HG03175 (cell line): Measurements from ENCODE around the gene GNAI1.

Experiments
- ATAC-seq: cut with Tn5 transposase; IDR thresholded peaks from one replicate; pipeline ENCODE4 v1.9.1; 2021; ENCODE audit warnings: mild to moderate bottlenecking, moderate library complexity; ENCODE audit not compliant: unreplicated experiment

Gene GNAI1

DNA sequence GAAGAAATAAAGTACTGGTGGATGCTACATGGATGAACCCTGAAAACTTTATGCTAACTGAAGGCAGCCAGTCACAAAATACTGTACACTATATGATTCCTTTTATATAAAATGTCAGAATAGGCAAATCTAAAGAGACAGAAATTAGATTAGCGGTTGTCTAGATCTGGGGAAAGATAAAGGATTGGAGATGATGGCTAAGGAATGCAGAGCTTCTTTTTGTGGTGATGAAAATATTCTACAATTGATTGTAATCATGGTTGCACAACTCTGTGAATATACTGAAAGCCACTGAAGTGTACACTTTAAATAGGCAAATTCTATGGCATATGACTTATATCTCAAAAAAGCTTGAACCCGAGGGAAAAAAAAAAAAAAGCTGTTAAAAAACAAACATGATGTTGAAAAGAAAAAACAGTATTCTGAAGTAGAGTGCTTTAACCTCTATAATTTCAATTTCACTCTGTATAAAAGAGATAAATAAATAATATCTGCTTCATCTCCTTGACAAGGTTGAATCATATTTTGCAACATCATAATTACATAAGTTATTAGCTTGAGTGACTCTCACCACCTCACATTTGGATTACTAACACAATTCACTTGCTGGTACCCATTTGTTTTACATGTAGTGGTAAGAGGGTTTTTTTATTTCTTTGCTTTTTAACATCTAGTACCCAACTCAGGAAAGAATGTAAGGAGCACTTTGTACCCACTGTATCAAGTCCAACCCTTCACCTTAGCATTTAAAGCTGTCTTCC, 2.8 kb upstream of the GNAI1 start:
- no peak for ATAC-seq

- ATAC-seq, result no peak
Observed at GRCh38 chr7:80132594-80132993, 2.0 kb upstream of the GNAI1 start.

GRCh38 chr7:80133361-80134114, 1.1 kb upstream of the GNAI1 start:
- ATAC-seq, result no peak

GRCh38 chr7:80134115-80134535, 506 bp upstream of the GNAI1 start:
- ATAC-seq, result no peak

DNA sequence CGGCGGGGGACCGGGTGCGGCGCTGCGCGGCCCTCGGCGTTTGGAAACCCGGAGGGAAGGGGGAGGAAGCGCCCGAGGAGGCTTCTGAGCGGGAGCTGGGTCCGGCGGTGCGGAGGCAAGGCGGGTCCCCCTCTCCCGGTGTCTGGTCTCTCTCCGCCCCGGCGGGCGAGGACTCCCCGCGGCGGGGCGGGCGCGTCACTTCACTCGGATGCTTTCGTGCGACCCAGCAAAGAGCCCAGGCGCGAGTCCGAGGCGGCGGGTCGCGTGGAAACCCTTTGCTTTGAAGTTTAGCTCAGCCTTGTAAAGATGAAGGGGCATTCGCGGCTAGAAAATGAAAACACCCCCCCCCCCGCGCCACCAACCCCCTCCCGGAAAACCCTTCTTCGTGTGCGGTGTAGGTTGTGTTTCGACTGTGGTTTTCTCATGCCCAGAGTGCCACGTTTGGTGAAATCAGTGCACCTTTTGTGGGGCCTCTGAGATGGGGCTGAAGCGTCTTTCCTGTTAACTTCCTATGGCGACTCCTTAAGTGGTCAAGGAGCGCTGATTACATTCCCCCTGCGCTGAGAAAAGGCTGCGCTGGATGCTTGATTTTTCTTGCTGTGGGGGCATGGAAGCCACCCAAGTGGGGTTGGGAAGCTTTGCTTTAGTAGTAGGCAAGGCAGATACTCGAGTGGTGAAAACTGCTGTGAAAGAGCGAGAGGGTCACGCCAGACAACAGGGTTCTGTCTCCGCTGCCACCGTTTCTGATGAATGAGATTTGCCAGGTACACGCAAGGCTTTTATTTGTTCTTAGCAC, 876 bp downstream of the GNAI1 start:
- ATAC-seq, result peak; percentile 29

DNA sequence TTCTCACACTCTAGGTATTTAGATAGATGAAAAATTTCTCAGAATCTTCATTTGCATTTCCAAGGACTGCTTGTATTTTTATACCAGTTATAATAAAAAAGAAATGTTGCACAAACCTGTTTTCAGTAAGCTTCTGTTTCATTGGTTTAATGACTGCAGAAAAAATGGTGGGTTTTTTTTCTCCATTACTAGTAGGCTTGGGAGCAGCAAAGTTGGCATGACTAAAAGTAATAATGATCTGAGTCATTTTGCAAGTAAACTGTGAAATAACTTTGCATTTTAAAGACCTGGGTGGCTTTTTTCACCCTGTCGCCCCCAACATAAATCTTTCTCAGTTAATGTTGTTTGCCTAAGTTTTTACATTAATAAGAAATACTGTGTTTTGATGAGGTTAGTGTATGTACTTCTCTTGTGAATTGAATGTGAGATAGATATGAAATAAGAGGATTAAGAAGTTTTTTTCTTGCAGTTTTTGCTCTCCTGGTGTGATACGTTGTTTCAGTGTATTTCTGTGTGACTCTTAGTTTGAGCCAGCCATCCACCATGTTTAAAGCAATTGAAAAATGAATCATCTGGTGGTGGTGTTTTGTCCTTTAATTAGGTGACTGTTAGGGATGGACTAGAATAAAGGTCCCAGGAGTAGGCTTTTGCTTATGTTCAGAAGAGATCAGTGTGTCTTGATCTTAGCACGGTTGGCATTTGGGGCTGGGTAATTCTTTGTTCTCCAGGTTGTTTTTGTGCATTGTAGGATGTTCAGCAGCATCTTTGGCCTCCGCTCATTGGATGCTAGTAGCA, 1.8 kb downstream of the GNAI1 start:
- ATAC-seq, result peak; percentile 37

DNA sequence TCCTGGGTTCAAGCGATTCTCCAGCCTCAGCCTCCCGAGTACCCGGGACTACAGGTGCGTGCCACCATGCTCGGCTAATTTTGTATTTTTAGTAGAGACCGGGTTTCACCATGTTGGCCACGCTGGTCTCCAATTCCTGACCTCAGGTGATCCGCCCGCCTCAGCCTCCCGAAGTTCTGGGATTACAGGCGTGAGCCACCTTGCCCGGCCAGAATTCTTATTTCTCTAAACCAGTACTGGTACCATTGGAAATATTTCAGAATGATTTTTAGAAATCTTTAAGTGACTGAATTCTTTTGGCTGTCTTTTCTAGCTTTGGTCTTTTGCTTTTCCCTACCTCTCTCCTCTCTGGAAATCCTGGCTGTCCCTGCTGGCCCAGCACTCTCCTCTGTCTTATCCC, 2.8 kb downstream of the GNAI1 start:
- ATAC-seq, result no peak

DNA sequence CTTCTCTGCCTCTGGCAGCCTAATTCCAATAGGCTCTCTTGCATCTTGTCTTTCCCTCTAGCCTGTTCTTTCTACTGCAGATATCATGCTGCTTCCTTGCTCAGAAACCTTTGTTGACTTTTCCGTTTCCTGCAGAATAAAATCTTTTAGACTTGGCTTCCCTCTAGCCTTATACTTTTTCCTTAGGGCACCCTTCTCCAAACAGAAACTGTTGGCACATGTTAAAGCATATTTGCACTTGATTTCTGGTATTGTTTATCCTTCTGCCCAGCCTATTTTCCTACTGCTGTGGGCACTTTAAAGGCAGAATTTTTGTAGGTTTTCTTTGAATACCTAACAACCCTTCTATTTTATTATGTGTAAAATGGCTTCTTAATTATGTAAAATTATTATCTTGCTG, 4.6 kb downstream of the GNAI1 start:
- no peak for ATAC-seq

DNA sequence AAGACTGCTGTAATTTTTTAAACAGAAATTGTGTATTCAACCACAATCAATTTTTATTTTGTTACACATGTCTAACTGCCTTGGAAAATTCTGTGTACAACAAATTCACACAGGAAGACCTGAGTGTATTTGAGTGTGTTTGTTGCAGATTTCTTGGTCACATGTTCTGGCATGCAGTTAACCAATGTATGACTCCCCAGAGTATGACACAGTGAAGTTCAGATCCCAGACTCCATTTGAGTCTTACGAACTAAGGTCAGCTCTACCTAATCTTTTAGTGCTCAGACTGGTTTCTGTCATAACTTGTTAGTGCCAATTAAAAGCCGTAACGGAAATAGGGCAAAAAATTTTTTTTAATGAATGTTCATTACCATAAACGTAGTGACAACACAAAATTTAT, 5.8 kb downstream of the GNAI1 start:
- ATAC-seq, result no peak

GRCh38 chr7:80141376-80141775, 6.7 kb downstream of the GNAI1 start:
- no peak for ATAC-seq

- ATAC-seq, result no peak
Observed at GRCh38 chr7:80142853-80143580, 8.4 kb downstream of the GNAI1 start.

DNA sequence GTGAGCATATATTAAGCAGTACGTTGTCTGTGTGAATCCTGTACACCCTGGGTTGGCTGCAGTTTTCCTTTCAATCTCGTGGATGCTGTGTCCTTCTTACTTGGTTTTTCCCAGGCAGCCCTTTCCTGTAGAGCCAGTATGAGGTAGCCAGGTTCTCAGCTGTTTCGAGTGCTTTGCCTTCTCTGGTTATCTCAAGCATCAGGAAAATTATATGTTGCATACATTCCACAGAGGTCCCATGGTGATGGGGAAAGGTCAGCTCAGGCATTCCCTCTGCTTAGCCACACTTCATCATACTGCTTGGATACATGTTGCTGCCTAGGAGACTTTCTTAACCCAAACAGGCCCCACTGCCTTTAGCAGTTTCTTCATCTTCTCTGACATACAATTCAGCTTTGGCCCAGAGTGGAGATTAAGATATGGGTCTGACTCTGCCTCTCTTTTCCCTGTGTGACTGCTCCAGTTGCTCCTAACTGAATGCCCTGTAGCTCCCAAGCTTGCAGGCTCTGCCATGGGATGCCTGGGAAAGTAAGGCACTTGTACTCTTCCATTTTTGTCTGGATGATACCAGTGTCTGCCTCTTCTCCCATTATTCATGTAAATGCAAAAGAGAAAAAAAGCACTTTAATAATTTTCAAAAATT, 11.3 kb downstream of the GNAI1 start:
- ATAC-seq, result no peak

DNA sequence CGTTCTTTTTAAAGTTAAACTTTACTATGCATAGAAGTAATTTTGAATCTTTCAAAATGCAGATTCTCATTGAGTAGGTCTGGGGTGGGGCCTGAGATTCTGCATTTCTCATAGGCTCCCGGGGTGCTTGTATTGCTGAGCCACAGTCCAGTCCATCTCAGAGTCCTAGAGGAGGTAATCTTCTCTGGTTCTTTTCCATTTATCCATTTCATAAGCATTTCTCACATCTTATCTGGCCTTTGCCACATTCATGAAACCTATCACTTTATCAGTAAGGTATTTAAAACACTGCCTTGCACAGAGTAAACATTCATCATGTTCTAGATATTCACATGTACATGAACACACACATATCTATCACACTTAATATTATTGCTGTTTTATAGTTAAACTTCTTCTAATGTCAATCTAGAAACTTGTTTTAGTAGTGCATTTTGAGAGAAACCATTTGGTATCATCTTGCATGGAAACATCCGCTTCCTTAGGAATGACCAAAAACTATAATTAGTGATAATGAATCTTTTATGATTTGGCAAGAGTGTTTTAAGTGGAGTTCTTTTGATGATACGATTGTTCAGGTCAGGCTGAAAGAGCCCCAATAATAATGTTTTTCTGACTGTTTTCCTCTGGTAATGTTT, 12.0 kb downstream of the GNAI1 start:
- ATAC-seq, result no peak

DNA sequence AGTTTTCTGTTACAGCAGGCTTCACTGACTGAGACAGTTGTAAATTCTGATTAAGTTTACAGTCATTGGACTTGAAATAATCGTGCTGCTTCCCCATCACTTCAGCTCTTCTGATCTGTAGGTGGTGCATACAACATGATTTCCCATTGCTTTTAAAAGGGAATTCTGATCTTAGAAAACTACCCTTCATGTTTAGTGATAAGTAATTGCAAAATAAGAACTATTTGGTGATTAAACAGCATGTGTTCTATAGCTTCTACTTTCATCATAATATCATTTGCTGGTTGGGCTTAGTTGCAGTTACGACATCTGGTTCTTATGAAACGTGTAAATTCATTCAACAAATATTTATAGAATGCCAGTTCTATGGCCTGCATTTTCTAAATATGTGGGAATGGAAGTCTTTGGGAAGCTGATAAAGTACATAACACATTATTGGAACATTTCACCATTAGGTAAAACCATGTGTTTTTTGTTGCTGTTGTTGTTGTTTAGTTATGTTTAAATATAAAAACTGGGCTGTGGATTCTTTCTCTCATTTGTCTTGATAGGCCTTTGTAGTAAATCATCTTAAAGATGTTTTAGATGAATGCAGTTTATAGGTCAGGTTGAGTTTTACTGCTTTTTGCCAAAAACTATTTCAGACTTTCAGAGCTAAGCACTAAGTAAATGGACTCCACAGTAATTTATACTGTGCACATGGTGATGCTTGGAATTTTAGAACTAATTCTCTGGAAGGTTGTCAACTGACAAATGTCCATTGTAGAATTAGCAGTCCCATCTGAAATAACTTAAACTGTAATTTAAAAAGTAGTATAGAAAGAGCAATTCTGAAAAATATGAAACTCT, 13.1 kb downstream of the GNAI1 start:
- no peak for ATAC-seq

DNA sequence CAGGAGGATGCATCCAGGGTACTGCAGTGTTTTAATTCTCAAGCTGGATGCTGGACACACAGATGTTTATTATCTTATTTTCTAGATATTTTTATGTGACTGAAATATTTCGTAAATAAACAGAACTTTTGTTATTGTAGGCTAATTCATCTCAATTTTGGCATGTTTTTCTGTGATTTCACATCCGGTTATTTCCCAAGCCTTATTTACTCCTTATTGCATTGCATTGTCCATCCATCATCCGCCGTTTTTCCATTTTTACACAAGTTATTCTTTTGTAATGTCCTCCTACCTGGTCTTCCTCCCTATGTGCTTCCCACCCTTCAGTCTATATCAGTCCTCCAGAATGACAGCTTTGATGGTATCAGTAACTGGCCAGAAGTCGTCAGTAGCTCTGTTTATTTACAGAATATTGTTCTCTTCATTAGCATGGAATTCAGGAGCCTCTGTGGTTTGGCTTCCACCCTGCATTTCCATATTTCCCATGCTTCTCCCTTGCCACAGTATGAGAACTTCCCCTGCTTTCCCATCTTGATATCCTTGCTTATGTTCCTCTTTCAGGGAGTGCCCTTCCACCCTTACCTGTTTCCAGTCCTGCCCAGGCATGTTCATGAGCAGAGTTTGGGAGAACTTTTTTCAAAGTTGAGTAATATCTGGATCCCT, 16.1 kb downstream of the GNAI1 start:
- peak; percentile 19 for ATAC-seq

DNA sequence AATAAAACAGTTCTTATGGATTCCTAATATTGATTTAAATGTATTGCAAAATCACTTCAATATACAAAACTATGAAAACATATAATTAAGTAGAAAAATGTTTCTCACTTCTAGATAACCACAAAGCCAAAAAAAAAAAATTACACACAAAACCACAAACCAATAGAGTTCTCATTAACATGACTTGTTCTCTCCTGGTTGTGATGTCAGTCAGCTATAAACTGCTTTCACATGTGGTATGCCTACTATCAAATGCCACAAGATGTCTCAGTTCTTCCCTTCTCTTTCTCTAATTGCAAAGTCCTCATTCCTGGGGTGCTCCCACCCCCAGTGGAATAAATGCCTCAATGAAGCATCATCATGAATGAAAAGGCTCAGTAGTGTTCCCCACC, 16.6 kb downstream of the GNAI1 start:
- ATAC-seq, result peak; percentile 68

DNA sequence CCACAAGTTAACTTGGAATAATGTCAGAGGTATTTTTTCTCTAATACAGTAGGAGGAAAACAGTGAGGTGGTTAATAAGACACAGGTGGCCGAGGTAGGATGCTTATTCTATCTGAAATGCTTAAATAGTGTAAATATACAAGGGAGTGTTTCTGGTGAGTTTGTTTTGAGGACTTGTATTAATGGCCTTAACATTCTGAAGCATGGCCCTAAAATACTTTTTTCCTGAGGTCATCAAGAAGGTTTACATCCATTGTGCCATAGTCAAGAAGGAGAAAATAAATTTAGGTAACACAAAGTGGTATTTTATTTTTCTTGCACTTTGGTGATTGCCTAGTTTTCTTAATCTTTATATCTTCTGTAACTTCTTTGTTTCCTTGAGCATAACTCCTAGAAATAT, 18.8 kb downstream of the GNAI1 start:
- ATAC-seq, result no peak
